ENCODE results near the gene ACSL6.

Gene ACSL6

GRCh38 chr5:132011622-132012343 is at the start of gene ACSL6:
ACSL6 (minus strand) TSS chr5:132011658; CDS start chr5:132011553, 105 bp downstream.
- peak; percentile 58 for DNase-seq

GRCh38 chr5:132060501-132061161 is 49.2 kb upstream of the ACSL6 start, which contains the start of gene IL3:
IL3 (plus strand) TSS chr5:132060655; CDS start chr5:132060707, 52 bp downstream.
- DNase-seq = no peak

- DNase-seq = no peak
Observed at GRCh38 chr5:132059696-132060500, 48.4 kb upstream of the ACSL6 start.

- DNase-seq = peak; percentile 45
Observed at GRCh38 chr5:132059043-132059695, 47.7 kb upstream of the ACSL6 start.

GRCh38 chr5:132058646-132059042 is 47.2 kb upstream of the ACSL6 start:
- DNase-seq = no peak

- DNase-seq = no peak
Observed at GRCh38 chr5:132057498-132058255, 46.2 kb upstream of the ACSL6 start.

GRCh38 chr5:132056610-132057497 is 45.4 kb upstream of the ACSL6 start:
- no peak for DNase-seq

- peak; percentile 50 for DNase-seq
Observed at GRCh38 chr5:132055808-132056609, 44.6 kb upstream of the ACSL6 start.

- DNase-seq = no peak
Observed at GRCh38 chr5:132055441-132055807, 44.0 kb upstream of the ACSL6 start.

- no peak for DNase-seq
Observed at GRCh38 chr5:132054697-132055440, 43.4 kb upstream of the ACSL6 start.

- no peak for DNase-seq
Observed at GRCh38 chr5:132054031-132054696, 42.7 kb upstream of the ACSL6 start.

- no peak for DNase-seq
Observed at GRCh38 chr5:132053483-132053882, 42.0 kb upstream of the ACSL6 start.

GRCh38 chr5:132052520-132052919 is 41.1 kb upstream of the ACSL6 start:
- DNase-seq = no peak

- DNase-seq = no peak
Observed at GRCh38 chr5:132050661-132051552, 39.4 kb upstream of the ACSL6 start.

GRCh38 chr5:132050136-132050535 is 38.7 kb upstream of the ACSL6 start:
- DNase-seq = no peak

GRCh38 chr5:132049559-132049958 is 38.1 kb upstream of the ACSL6 start:
- DNase-seq = no peak

- DNase-seq = no peak
Observed at GRCh38 chr5:132049093-132049492, 37.6 kb upstream of the ACSL6 start.

GRCh38 chr5:132046880-132047299 is 35.4 kb upstream of the ACSL6 start:
- DNase-seq = no peak
